Liver (tissue), 3 donors: ENCODE data around the gene ERC2.

Source experiments
- FOXA2 ChIP-seq: IDR thresholded peaks from 2 replicates; pipeline ENCODE4 v1.6.1; 2016; ENCODE audit warnings: antibody characterized with exemption
- JUND ChIP-seq, 2 donors: IDR thresholded peaks; 2 replicates each; pipeline ENCODE4 v1.6.1; 2016; ENCODE audit warnings: antibody characterized with exemption in 2 of 2
- MAX ChIP-seq: IDR thresholded peaks from 2 replicates; pipeline ENCODE4 v1.6.1; 2016; ENCODE audit warnings: antibody characterized with exemption
- RAD21 ChIP-seq, 2 donors: IDR thresholded peaks; 2 replicates each; pipeline ENCODE4 v1.6.1; 2016; ENCODE audit warnings: antibody characterized with exemption in 2 of 2, mild to moderate bottlenecking in 2 of 2
- RXRA ChIP-seq, 2 donors: IDR thresholded peaks; 2 replicates each; pipeline ENCODE4 v1.6.1; 2017 to 2018; ENCODE audit warnings: antibody characterized with exemption in 2 of 2, mild to moderate bottlenecking in 1 of 2
- TF ChIP-seq, protein P1 (sequence below): fragments of 150-350 bp; IDR thresholded peaks from 2 replicates; pipeline ENCODE4 v1.5.1; 2017; ENCODE audit warnings: improper control_type of control experiment, low read depth, low read length; ENCODE audit not compliant: missing input control
- donor health status: healthy.
- donor health status: healthy.

GRCh38 chr3:56183529-56183928, 284.7 kb downstream of the ERC2 start:
- TF ChIP-seq, protein P1, sequence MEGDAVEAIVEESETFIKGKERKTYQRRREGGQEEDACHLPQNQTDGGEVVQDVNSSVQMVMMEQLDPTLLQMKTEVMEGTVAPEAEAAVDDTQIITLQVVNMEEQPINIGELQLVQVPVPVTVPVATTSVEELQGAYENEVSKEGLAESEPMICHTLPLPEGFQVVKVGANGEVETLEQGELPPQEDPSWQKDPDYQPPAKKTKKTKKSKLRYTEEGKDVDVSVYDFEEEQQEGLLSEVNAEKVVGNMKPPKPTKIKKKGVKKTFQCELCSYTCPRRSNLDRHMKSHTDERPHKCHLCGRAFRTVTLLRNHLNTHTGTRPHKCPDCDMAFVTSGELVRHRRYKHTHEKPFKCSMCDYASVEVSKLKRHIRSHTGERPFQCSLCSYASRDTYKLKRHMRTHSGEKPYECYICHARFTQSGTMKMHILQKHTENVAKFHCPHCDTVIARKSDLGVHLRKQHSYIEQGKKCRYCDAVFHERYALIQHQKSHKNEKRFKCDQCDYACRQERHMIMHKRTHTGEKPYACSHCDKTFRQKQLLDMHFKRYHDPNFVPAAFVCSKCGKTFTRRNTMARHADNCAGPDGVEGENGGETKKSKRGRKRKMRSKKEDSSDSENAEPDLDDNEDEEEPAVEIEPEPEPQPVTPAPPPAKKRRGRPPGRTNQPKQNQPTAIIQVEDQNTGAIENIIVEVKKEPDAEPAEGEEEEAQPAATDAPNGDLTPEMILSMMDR = no peak
- TF ChIP-seq RXRA (IDR thresholded peaks at IDR 0.05) (no peak), JUND (IDR thresholded peaks at IDR 0.05) (no peak), RAD21 (IDR thresholded peaks at IDR 0.05) (no peak), FOXA2 (no peak), MAX (no peak)
